ENCODE measurements around the gene MORF4L1. TPM values are rescaled to one million over a fixed set of nuclear protein-coding genes. Genes with fewer than 3 reads are reported as not detected.
"Not testable (repeated sequence)": the region's sequence is repeated elsewhere in the genome, so short reads cannot be mapped to it uniquely, and the experiment has no call there.

The MORF4L1 gene
- total RNA-seq, 4 donors from 2014 or later: 279 to 372 (median 286) TPM

DNA sequence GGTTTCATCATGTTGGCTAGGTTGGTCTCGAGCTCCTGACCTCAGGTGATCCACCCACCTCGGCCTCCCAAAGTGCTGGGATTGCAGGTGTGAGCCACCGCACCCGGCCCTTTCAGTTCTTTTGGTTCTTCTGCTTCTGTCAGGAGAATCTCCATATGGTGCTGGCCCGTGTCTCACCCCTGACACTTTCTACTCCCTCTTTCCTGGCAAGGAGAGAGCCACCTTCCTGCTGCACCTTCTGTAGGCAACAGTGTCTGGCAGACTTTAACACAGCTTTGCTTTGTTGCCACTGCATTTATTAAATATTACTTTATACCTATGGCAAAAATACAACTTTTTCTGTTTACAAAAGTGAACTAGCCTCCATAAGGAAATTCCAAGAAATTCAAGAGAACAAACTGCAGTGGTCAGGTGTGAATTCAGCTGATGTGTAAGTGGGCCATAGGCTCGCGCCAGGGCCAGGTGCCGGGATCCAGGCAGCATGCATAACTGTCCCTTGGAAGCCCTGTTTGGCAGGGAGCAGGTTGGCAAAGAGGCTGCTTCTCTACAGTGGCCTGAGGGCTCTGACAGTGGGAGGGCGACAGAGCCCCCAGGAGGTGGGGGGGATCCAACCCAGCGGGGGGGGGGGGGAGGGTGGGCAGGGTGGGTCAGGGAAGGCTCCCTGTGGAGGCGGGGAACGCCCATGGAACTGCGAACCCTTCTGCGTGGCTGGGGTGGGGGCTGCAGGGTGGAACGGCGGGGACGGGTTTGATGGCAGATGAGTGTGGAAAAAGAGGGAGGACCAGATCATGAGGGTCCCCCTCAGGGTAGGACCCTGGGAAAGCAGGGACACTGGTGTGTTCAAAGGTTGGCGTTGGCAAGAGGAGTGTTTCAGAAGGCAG is 51.0 kb downstream of the MORF4L1 start:
- no peaks in the 10 kb centered on the region for H3K9me3 ChIP-seq
- DNase-seq (no peak), ATAC-seq (no peak)
- peaks cover 0 to 54% of the 10 kb centered on the region in 2 donors for H3K36me3 ChIP-seq
- intact Hi-C loops (cut with DNase I; ENCODE audit: low total_unique reads) (no loop called here), in situ Hi-C loops (cut with MboI; ENCODE audit: low sequenced_read_pairs in 4 of 4) (loop anchor here in 1 of 4 donors (25.0 kb wide), 1 partner anchor 264 kb away; no protein-coding TSS in a partner anchor)
- no peaks in the 10 kb centered on the region for H3K27me3 ChIP-seq
- H3K4me3 ChIP-seq: no peak overlapping the region
- H3K27ac ChIP-seq: no peak overlapping the region
- TF ChIP-seq, protein P1, sequence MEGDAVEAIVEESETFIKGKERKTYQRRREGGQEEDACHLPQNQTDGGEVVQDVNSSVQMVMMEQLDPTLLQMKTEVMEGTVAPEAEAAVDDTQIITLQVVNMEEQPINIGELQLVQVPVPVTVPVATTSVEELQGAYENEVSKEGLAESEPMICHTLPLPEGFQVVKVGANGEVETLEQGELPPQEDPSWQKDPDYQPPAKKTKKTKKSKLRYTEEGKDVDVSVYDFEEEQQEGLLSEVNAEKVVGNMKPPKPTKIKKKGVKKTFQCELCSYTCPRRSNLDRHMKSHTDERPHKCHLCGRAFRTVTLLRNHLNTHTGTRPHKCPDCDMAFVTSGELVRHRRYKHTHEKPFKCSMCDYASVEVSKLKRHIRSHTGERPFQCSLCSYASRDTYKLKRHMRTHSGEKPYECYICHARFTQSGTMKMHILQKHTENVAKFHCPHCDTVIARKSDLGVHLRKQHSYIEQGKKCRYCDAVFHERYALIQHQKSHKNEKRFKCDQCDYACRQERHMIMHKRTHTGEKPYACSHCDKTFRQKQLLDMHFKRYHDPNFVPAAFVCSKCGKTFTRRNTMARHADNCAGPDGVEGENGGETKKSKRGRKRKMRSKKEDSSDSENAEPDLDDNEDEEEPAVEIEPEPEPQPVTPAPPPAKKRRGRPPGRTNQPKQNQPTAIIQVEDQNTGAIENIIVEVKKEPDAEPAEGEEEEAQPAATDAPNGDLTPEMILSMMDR (IDR thresholded peaks at IDR 0.05 in 4 of 5, conservative IDR thresholded peaks at IDR 0.05 in 1 of 5): no peak
- TF ChIP-seq POLR2A (IDR thresholded peaks at IDR 0.05): no peak
- H3K4me1 ChIP-seq: no peaks in the 10 kb centered on the region

DNA sequence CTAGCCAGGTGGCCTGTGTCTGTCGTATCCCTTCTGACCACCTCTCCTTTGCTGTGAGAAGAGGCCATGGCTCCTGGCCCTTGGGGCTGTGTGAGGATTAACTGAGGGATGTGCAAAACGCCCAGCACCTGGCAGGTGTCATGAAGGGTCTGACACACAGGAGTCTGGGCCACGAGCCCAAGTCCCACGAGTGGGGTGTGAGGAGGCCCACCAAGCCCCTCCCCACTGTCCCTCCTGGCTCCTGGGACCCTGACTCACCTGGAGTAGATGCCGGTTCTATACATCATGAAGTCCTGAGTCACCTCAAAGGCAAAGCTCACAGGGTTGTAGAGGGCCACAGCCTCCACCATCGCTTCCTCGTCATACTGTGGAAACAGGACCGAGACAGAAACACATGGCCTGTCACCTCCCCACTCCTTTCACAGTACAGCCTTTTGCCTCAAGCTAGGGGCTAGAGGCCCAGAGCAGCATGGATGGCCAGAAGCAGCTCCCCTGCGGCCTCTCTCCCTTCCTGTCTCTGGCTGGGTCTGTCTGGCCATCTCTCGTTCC is 52.5 kb downstream of the MORF4L1 start:
- in situ Hi-C loops (cut with MboI; ENCODE audit: low sequenced_read_pairs in 4 of 4) (no loop called here), intact Hi-C loops (cut with DNase I; ENCODE audit: low total_unique reads) (no loop called here)
- ATAC-seq: no peak
- Histone ChIP-seq H3K4me3 (no peak overlapping the region), H3K36me3 (peaks cover 0 to 54% of the 10 kb centered on the region in 2 donors), H3K9me3 (no peaks in the 10 kb centered on the region), H3K4me1 (no peaks in the 10 kb centered on the region), H3K27ac (no peak overlapping the region), H3K27me3 (no peaks in the 10 kb centered on the region)
- no peak for DNase-seq
- TF ChIP-seq POLR2A (IDR thresholded peaks at IDR 0.05): no peak
- TF ChIP-seq, protein P1 (IDR thresholded peaks at IDR 0.05 in 4 of 5, conservative IDR thresholded peaks at IDR 0.05 in 1 of 5): no peak

DNA sequence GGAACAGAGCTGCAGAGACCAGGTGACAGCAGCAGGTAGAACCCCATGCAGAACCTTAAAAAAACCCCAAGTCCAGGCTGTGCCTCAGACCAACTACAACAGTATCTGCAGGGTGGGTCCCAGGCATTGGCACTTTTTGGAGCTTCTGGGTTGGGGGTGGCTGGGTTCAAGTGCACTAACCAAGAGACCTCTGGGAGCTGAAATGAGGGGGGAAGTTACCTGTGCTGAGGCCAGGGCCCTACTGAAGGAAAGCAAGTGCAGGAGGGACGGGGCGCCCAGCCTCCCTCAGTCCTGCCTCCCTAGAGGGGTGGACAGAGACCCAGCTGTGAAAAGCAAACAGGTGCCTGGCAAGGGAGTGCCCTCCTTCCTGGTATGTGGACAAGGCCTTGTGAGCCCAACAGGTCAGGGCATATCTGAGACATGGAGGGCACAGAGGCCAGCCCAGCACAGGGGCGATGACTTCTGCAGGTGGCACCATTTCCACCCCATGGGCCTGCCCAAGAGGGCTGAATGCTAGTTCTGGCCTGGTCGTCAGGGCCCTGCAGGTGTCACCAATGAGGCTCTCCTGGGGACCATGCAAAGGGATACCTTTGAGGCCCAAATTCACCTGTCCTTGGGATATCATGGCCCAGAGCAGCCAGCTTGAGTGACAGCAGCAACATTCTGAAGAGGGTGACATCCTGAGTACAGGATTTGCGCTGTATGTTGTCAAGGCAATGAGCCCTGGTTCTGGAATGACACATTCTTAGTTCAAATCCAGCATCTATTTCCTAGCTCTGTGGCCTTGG is 53.5 kb downstream of the MORF4L1 start:
- H3K27ac ChIP-seq: no peak overlapping the region
- H3K36me3 ChIP-seq: peaks cover 0 to 48% of the 10 kb centered on the region in 2 donors
- no peak overlapping the region for H3K4me3 ChIP-seq
- peaks cover 5% of the 10 kb centered on the region in 2 donors for H3K4me1 ChIP-seq
- intact Hi-C loops (cut with DNase I; ENCODE audit: low total_unique reads): no loop called here
- ATAC-seq (no peak), DNase-seq (no peak)
- in situ Hi-C loops (cut with MboI; ENCODE audit: low sequenced_read_pairs in 4 of 4): no loop called here
- H3K27me3 ChIP-seq: no peaks in the 10 kb centered on the region
- TF ChIP-seq POLR2A (IDR thresholded peaks at IDR 0.05): no peak
- TF ChIP-seq, protein P1 (IDR thresholded peaks at IDR 0.05 in 4 of 5, conservative IDR thresholded peaks at IDR 0.05 in 1 of 5): no peak
- H3K9me3 ChIP-seq: no peaks in the 10 kb centered on the region

DNA sequence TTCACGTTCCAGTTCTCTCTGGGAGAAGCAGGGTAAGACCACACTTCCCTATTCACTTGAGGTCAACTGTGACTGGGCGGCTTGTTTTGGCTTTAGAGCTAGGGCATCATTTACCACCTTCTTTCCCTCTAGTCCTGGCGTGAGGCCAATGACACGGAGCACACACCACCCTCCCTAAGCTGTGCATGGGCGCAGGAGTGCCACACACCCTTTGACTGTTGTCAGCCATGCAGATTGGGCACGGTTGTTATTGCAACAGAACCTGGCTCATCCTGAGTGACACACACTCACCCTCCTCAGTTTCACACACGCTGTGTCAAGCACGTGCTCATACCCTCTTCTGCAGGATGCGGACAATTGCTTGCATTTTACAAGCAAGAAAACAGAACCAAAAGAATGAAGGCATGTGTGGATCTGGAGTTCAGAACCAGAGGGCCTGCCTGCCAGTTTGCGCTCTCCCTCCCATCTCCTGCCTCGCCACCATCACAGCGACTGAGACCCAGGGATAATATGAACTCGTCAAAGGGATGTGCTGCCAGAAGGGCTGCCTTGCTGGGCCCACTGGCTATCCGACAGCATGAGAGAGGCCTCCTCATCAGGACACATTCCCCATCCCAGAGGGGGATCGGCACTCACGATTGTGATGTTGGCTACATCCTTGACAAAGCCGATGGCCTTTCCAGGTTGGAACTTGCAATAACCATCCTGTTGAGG is 54.5 kb downstream of the MORF4L1 start:
- Histone ChIP-seq H3K4me3 (no peak overlapping the region), H3K4me1 (peaks cover 12% of the 10 kb centered on the region in 2 donors), H3K9me3 (no peaks in the 10 kb centered on the region), H3K27ac (no peak overlapping the region), H3K27me3 (no peaks in the 10 kb centered on the region), H3K36me3 (peaks cover 0 to 37% of the 10 kb centered on the region in 2 donors)
- intact Hi-C loops (cut with DNase I; ENCODE audit: low total_unique reads): no loop called here
- no peak for ATAC-seq
- DNase-seq: no peak
- TF ChIP-seq, protein P1 (IDR thresholded peaks at IDR 0.05 in 4 of 5, conservative IDR thresholded peaks at IDR 0.05 in 1 of 5): no peak
- TF ChIP-seq POLR2A (IDR thresholded peaks at IDR 0.05): no peak
- in situ Hi-C loops (cut with MboI; ENCODE audit: low sequenced_read_pairs in 4 of 4): no loop called here

DNA sequence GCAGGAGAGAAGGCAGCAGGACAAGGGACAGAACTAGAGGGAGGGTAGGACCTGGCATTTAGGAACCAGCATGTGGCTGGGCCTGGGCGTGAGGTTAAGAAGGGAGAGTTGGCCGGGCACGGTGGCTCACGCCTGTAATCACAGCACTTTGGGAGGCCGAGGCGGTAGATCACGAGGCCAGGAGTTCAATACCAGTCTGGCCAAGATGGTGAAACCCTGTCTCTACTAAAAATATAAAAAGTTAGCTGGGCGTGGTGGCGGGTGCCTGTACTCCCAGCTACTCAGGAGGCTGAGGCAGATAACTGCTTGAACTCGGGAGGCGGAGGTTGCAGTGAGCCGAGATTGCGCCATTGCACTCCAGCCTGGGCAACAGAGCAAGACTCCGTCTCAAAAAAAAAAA is 55.5 kb downstream of the MORF4L1 start:
- H3K9me3 ChIP-seq; intact Hi-C loops (cut with DNase I; ENCODE audit: low total_unique reads): not testable (repeated sequence)
- H3K36me3 ChIP-seq: peaks cover 0 to 28% of the 10 kb centered on the region in 2 donors

More for the DNA sequence above, 55.5 kb downstream of the MORF4L1 start:
- DNase-seq; H3K4me3 ChIP-seq; ATAC-seq; H3K27ac ChIP-seq; H3K27me3 ChIP-seq; in situ Hi-C loops (cut with MboI; ENCODE audit: low sequenced_read_pairs in 4 of 4): not testable (repeated sequence)
- H3K4me1 ChIP-seq: peaks cover 12% of the 10 kb centered on the region in 2 donors

All from gastrocnemius medialis (tissue), 4 donors.